Stimulated activated CD8-positive, alpha-beta memory T cell treated with anti-CD3 and anti-CD28 coated beads, Interleukin-7, amount 100 ng/mL, for 1 hour (primary cell): ENCODE results near the gene CXCL9.
"Not testable (repeated sequence)": the region's sequence is repeated elsewhere in the genome, so short reads cannot be mapped to it uniquely, and the experiment has no call there.

ENCODE experiments used
- DNase-seq, 2 donors: peaks; one replicate each; pipeline ENCODE4 v3.0.0-alpha.2; 2020; ENCODE audit warnings: low read depth in 2 of 2

CXCL9 gene

DNA sequence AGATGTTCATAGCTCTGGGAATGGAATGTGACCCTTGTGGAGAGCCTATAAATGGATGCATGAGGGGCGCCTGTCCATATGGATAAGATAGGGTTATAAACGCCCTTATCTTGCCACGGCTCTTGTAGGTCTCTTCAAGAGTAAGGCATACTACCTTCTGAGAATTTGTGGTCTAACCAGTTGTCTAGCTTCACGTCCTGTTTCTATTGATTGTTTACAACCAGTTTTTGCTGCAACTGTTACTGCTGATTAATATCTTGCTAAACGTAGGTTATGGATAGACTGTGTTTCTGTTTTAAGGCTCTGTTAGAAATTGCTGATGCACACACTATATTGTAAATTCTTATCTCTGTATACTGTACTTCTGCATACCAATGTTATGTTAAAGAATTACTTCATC is 52.5 kb downstream of the CXCL9 start:
- DNase-seq: not testable (repeated sequence)

DNA sequence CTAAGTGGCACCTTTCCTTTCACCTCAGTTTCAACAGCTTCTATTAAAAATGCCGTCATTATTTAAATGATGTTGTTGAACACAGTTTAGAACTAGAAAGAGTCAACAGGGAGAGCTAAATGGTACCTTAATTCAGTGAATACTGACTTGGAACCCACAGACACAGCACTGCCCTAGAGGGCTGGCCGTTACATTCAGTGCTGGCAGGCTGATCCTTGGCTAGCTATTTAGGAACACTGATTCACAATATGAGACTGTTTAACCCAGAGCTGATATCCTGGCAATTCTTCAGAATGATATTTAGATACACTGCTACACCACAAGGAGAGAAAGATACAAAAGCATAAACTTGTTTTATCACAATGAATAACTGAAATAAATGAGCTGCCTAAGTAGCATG is 53.8 kb downstream of the CXCL9 start:
- no peak for DNase-seq
